Superior temporal gyrus (tissue), 1 donor: ENCODE results near the gene MEG3.

Source experiments
- DNase-seq: peaks from one replicate; pipeline ENCODE4 v3.0.0-alpha.2; 2016; ENCODE audit errors: extremely low spot score

The MEG3 gene

GRCh38 chr14:100846309-100846859, 20.5 kb downstream of the MEG3 start:
- DNase-seq: no peak

- DNase-seq: no peak
These were observed 23.3 kb downstream of the MEG3 start for GRCh38 chr14:100849115-100849781.

GRCh38 chr14:100850841-100851585, 25.1 kb downstream of the MEG3 start:
- DNase-seq: no peak

- DNase-seq: no peak
These were observed 25.6 kb downstream of the MEG3 start for GRCh38 chr14:100851586-100851916.

- no peak for DNase-seq
These were observed 26.2 kb downstream of the MEG3 start for GRCh38 chr14:100851946-100852620.

GRCh38 chr14:100854435-100854834, 28.5 kb downstream of the MEG3 start:
- no peak for DNase-seq

GRCh38 chr14:100855256-100855930, 29.5 kb downstream of the MEG3 start:
- no peak for DNase-seq

- DNase-seq: no peak
These were observed 30.4 kb downstream of the MEG3 start for GRCh38 chr14:100856056-100856950.

GRCh38 chr14:100857233-100857922, 31.5 kb downstream of the MEG3 start:
- no peak for DNase-seq

- no peak for DNase-seq
These were observed 32.3 kb downstream of the MEG3 start for GRCh38 chr14:100857923-100858837.

- no peak for DNase-seq
These were observed 32.9 kb downstream of the MEG3 start for GRCh38 chr14:100858838-100859220.

- no peak for DNase-seq
These were observed 33.9 kb downstream of the MEG3 start for GRCh38 chr14:100859781-100860180.

GRCh38 chr14:100860556-100861187, 34.8 kb downstream of the MEG3 start:
- no peak for DNase-seq

- DNase-seq: no peak
These were observed 35.4 kb downstream of the MEG3 start for GRCh38 chr14:100861188-100861936.

- no peak for DNase-seq
These were observed 36.0 kb downstream of the MEG3 start for GRCh38 chr14:100861937-100862247.

GRCh38 chr14:100862277-100862676, 36.4 kb downstream of the MEG3 start:
- DNase-seq: no peak

- no peak for DNase-seq
These were observed 36.9 kb downstream of the MEG3 start for GRCh38 chr14:100862793-100863192.

GRCh38 chr14:100864206-100864605, 38.3 kb downstream of the MEG3 start:
- no peak for DNase-seq
